SK-N-SH (cell line): ENCODE results near the gene PCDHGA1. TPM values are rescaled to one million over a fixed set of nuclear protein-coding genes. Genes with fewer than 3 reads are reported as not detected.

Source experiments
- CTCF ChIA-PET: fragments of 300-600, 350-600 bp; formaldehyde crosslinking; extraction: SDS; loops from one replicate; lab custom pipeline; 2021; lab: Yijun Ruan, JAX
- POLR2A ChIA-PET: fragments of 350-600 bp; sonication (Branson Sonifier 250); formaldehyde crosslinking; extraction: SDS; loops from one replicate; lab custom pipeline; 2020; ENCODE audit warnings: antibody characterized with exemption, inconsistent platforms; lab: Yijun Ruan, JAX
- DNase-seq: peaks from one replicate; pipeline ENCODE4 v3.0.0; 2012
- H2AFZ ChIP-seq: fragments of 200-600 bp; sonication (generic); 2 replicates; pipeline ENCODE4 v1.8.1; 2016; ENCODE audit warnings: antibody characterized with exemption, mild to moderate bottlenecking, low read depth
- H3F3A ChIP-seq: fragments of 200-600 bp; sonication (generic); replicated peaks from 2 replicates; pipeline ENCODE3; 2016; ENCODE audit warnings: antibody characterized with exemption, mild to moderate bottlenecking; ENCODE audit not compliant: insufficient read depth
- H3K27ac ChIP-seq, 2 experiments: fragments of 200-500 bp in 1 of 2; fragments of 200-600 bp in 1 of 2; sonication (Bioruptor generic) in 1 of 2; sonication (generic), shearing (Covaris generic) in 1 of 2; 2 replicates each; pipeline versions ENCODE4 v1.5.1 to v1.6.1; 2014 to 2016; ENCODE audit warnings: low read depth in 2 of 2, inconsistent platforms in 1 of 2, low read length in 1 of 2, mild to moderate bottlenecking in 1 of 2, mixed read lengths in 1 of 2
- H3K27me3 ChIP-seq: fragments of 200-600 bp; sonication (generic), shearing (Covaris generic); 2 replicates; pipeline ENCODE4 v1.6.1; 2016; ENCODE audit warnings: mixed run types; ENCODE audit not compliant: insufficient read depth
- H3K36me3 ChIP-seq, 2 experiments: fragments of 200-500 bp in 1 of 2; fragments of 200-600 bp in 1 of 2; sonication (Bioruptor generic) in 1 of 2; sonication (generic) in 1 of 2; replicated peaks in 1 of 2; 2 replicates each; pipeline versions ENCODE3 to v1.5.1; 2014 to 2016; ENCODE audit warnings: low read length in 1 of 2, mild to moderate bottlenecking in 1 of 2; ENCODE audit not compliant: insufficient read depth in 2 of 2, control insufficient read depth in 1 of 2
- H3K4me1 ChIP-seq, 2 experiments: fragments of 200-500 bp in 1 of 2; fragments of 200-600 bp in 1 of 2; sonication (Bioruptor generic) in 1 of 2; sonication (generic), shearing (Covaris generic) in 1 of 2; 2 replicates each; pipeline versions ENCODE4 v1.5.1 to v1.6.1; 2014 to 2016; ENCODE audit warnings: low read depth in 1 of 2, low read length in 1 of 2, mixed run types in 1 of 2; ENCODE audit not compliant: insufficient read depth in 2 of 2, control insufficient read depth in 1 of 2
- H3K4me2 ChIP-seq: fragments of 200-600 bp; sonication (generic), shearing (Covaris generic); 2 replicates; pipeline ENCODE4 v1.6.1; 2017; ENCODE audit warnings: mixed run types
- H3K4me3 ChIP-seq, 2 experiments: fragments of 200-500 bp in 1 of 2; fragments of 200-600 bp in 1 of 2; sonication (Bioruptor generic) in 1 of 2; sonication (generic), shearing (Covaris generic) in 1 of 2; 2 replicates each; pipeline versions ENCODE4 v1.5.1 to v1.8.1; 2014 to 2016; ENCODE audit warnings: low read depth in 2 of 2, inconsistent platforms in 1 of 2, low read length in 1 of 2, mild to moderate bottlenecking in 1 of 2, mixed read lengths in 1 of 2, moderate library complexity in 1 of 2
- H3K79me2 ChIP-seq: fragments of 200-600 bp; sonication (generic); 2 replicates; pipeline ENCODE4 v1.8.1; 2017; ENCODE audit warnings: mild to moderate bottlenecking; ENCODE audit not compliant: insufficient read depth
- H3K9ac ChIP-seq: fragments of 200-600 bp; sonication (generic); 2 replicates; pipeline ENCODE4 v1.6.1; 2017; ENCODE audit warnings: mixed run types
- H3K9me2 ChIP-seq: fragments of 200-600 bp; sonication (generic); 2 replicates; pipeline ENCODE4 v1.6.1; 2017; ENCODE audit warnings: mixed run types
- H3K9me3 ChIP-seq: fragments of 200-600 bp; sonication (generic); 2 replicates; pipeline ENCODE4 v1.6.1; 2017; ENCODE audit warnings: mixed run types, mild to moderate bottlenecking, moderate library complexity
- H4K20me1 ChIP-seq: fragments of 200-600 bp; sonication (generic); 2 replicates; pipeline ENCODE4 v1.6.1; 2017; ENCODE audit warnings: mild to moderate bottlenecking, mixed run types; ENCODE audit not compliant: insufficient read depth
- CTCF ChIP-seq: fragments of 200-600 bp; sonication (generic); IDR thresholded peaks from 2 replicates; pipeline ENCODE4 v1.6.1; 2017; ENCODE audit warnings: antibody characterized with exemption, mild to moderate bottlenecking, moderate library complexity
- ELF1 ChIP-seq: IDR thresholded peaks from 2 replicates; pipeline ENCODE4 v1.4.0; 2012
- EP300 ChIP-seq, 2 experiments: IDR thresholded peaks; 2 replicates each; pipeline versions ENCODE4 v1.4.0 to v1.6.1; 2012; ENCODE audit warnings: borderline replicate concordance in 1 of 2, low read depth in 1 of 2, low read length in 1 of 2
- FOSL2 ChIP-seq: IDR thresholded peaks from 2 replicates; pipeline ENCODE4 v1.4.0; 2012; ENCODE audit warnings: low read depth, mild to moderate bottlenecking, moderate library complexity, borderline replicate concordance
- GABPA ChIP-seq: IDR thresholded peaks from 2 replicates; pipeline ENCODE4 v1.4.0; 2012; ENCODE audit warnings: low read depth, mild to moderate bottlenecking
- IRF3 ChIP-seq: fragments of 150-350 bp; IDR thresholded peaks from 2 replicates; pipeline ENCODE4 v1.6.1; 2016; ENCODE audit warnings: mild to moderate bottlenecking, low read depth, low read length
- JUND ChIP-seq: IDR thresholded peaks from 2 replicates; pipeline ENCODE4 v1.4.0; 2012
- MAX ChIP-seq: IDR thresholded peaks from 2 replicates; pipeline ENCODE4 v1.4.0; 2012; ENCODE audit warnings: low read depth
- MEF2A ChIP-seq: IDR thresholded peaks from 2 replicates; pipeline ENCODE4 v1.4.0; 2012; ENCODE audit warnings: low read depth, borderline replicate concordance
- MXI1 ChIP-seq: IDR thresholded peaks from 2 replicates; pipeline ENCODE4 v1.6.1; 2012; ENCODE audit warnings: mild to moderate bottlenecking, low read depth, low read length, improper control_type of control experiment
- NFIC ChIP-seq: IDR thresholded peaks from 2 replicates; pipeline ENCODE4 v1.4.0; 2012; ENCODE audit warnings: borderline replicate concordance
- PBX3 ChIP-seq: IDR thresholded peaks from 2 replicates; pipeline ENCODE4; 2012
- RAD21 ChIP-seq: IDR thresholded peaks from 2 replicates; pipeline ENCODE4 v1.6.1; 2012; ENCODE audit warnings: mild to moderate bottlenecking, low read length
- RCOR1 ChIP-seq: fragments of 150-350 bp; IDR thresholded peaks from 2 replicates; pipeline ENCODE4 v1.6.1; 2017; ENCODE audit warnings: antibody characterized with exemption, low read length
- REST ChIP-seq: IDR thresholded peaks from 2 replicates; pipeline ENCODE4 v1.6.1; 2012; ENCODE audit warnings: mild to moderate bottlenecking, low read depth, low read length, moderate library complexity
- RXRA ChIP-seq: IDR thresholded peaks from 2 replicates; pipeline ENCODE4 v1.4.0; 2012; ENCODE audit warnings: low read depth, mild to moderate bottlenecking, borderline replicate concordance
- SIN3A ChIP-seq: IDR thresholded peaks from 2 replicates; pipeline ENCODE4 v1.6.1; 2012; ENCODE audit warnings: low read depth, mild to moderate bottlenecking, low read length, moderate library complexity, borderline replicate concordance
- TCF12 ChIP-seq: IDR thresholded peaks from 2 replicates; pipeline ENCODE4 v1.4.0; 2012
- TEAD4 ChIP-seq: IDR thresholded peaks from 2 replicates; pipeline ENCODE4 v1.4.0; 2012; ENCODE audit warnings: mild to moderate bottlenecking, borderline replicate concordance; ENCODE audit not compliant: insufficient read depth
- USF1 ChIP-seq: IDR thresholded peaks from 2 replicates; pipeline ENCODE4 v1.4.0; 2012; ENCODE audit warnings: low read depth, borderline replicate concordance
- USF2 ChIP-seq: fragments of 150-350 bp; IDR thresholded peaks from 2 replicates; pipeline ENCODE4 v1.6.1; 2017; ENCODE audit warnings: antibody characterized with exemption, low read length, low read depth, borderline replicate concordance
- YY1 ChIP-seq: IDR thresholded peaks from 2 replicates; pipeline ENCODE4 v1.4.0; 2012; ENCODE audit warnings: low read depth, mild to moderate bottlenecking
- WGBS: methylation state at CpG from one replicate; pipeline ENCODE4 v1.1.6; 2017; ENCODE audit warnings: low lambda C conversion rate; 5-methylcytosine and 5-hydroxymethylcytosine counted together
- polyA plus RNA-seq, 3 experiments: library from polyadenylated mRNA; depleted of rRNA; stranded (reverse); fragments of >200 nt; gene quantifications; 2 replicates each; pipeline ENCODE4 v1.2.3, GENCODE V29; 2012

Gene PCDHGA1
- polyA plus RNA-seq, 1 of the 3 experiments (the other 2 are of a cell fraction) = 1.2 TPM

- Histone ChIP-seq H3K9me2 (no peaks in the 10 kb centered on the region), H2AFZ (no peak overlapping the region), H3K9me3 (no peaks in the 10 kb centered on the region), H4K20me1 (no peaks in the 10 kb centered on the region), H3K4me3 (peak overlapping the region; percentile 42 to 53; a peak in 2 of 4 replicates), H3K4me2 (peak overlapping the region; percentile 81), H3K79me2 (peaks cover 11% of the 10 kb centered on the region; the same call in 1 of the 2 replicates), H3K4me1 (peaks cover 71 to 74% of the 10 kb centered on the region in 2 experiments), H3K36me3 (peaks cover 35 to 45% of the 10 kb centered on the region in 2 experiments), H3K27me3 (no peaks in the 10 kb centered on the region), H3K27ac (peak overlapping the region; percentile 99 to 100), H3F3A (peaks cover 43% of the 10 kb centered on the region), H3K9ac (peak overlapping the region; percentile 80)
- ChIA-PET POLR2A (interaction anchor here (1.0 to 2.8 kb wide), 10 partner anchors 9 to 194 kb away, joined by 3 to 16 read pairs (median 4); partner anchors contain the start of genes PCDHGB7, PCDHGC3, PCDHGC4 and TAF7), CTCF (interaction anchor here (0.6 to 10.1 kb wide), 11 partner anchors 9 to 132 kb away, joined by 3 to 113 read pairs (median 6); partner anchors contain the start of genes PCDHGA7, PCDHGB7, PCDHGC3 and PCDHGC4)
- no peak for DNase-seq
- 43% methylated on average over 3 of the region's 6 CpGs for WGBS
- no peak for TF ChIP-seq NFIC
- TF ChIP-seq MXI1 = no peak; the same call in 1 of the 2 replicates
- TF ChIP-seq PBX3 = peak; percentile 8; the same call in 1 of the 2 replicates
- 0 out of 2 replicates have a peak, but pooled peaks have one; percentile 15 for TF ChIP-seq YY1
- TF ChIP-seq FOSL2 = no peak
- no peak for TF ChIP-seq MAX
- TF ChIP-seq EP300 (IDR thresholded peaks at IDR 0.05; ENCODE audit: borderline replicate concordance in 1 of 2, low read depth in 1 of 2, low read length in 1 of 2) = peak; percentile 13 to 19; a peak in 1 of 4 replicates
- no peak for TF ChIP-seq CTCF
- no peak for TF ChIP-seq MEF2A
- TF ChIP-seq USF2 = no peak
- TF ChIP-seq USF1 = no peak
- TF ChIP-seq JUND = no peak
- TF ChIP-seq SIN3A = no peak
- TF ChIP-seq RCOR1 = no peak
- peak; percentile 37; the same call in 1 of the 2 replicates for TF ChIP-seq TEAD4
- TF ChIP-seq RXRA = peak; percentile 38; the same call in 1 of the 2 replicates
- TF ChIP-seq GABPA = no peak
- TF ChIP-seq ELF1 = no peak
- TF ChIP-seq REST = no peak
- peak; percentile 58 for TF ChIP-seq TCF12
- TF ChIP-seq IRF3 = no peak
- TF ChIP-seq RAD21 = no peak
These were observed 184.2 kb downstream of the PCDHGA1 start for GRCh38 chr5:141514330-141515133.
